ENCODE measurements around the gene SRD5A3. TPM values are rescaled to one million over a fixed set of nuclear protein-coding genes. Genes with fewer than 3 reads are reported as not detected.
A peak's percentile ranks its signal among the peaks of the same experiment; 100 is the strongest.

SRD5A3 gene
- total RNA-seq, 1 experiment from 2014 or later = 5.2 TPM

DNA sequence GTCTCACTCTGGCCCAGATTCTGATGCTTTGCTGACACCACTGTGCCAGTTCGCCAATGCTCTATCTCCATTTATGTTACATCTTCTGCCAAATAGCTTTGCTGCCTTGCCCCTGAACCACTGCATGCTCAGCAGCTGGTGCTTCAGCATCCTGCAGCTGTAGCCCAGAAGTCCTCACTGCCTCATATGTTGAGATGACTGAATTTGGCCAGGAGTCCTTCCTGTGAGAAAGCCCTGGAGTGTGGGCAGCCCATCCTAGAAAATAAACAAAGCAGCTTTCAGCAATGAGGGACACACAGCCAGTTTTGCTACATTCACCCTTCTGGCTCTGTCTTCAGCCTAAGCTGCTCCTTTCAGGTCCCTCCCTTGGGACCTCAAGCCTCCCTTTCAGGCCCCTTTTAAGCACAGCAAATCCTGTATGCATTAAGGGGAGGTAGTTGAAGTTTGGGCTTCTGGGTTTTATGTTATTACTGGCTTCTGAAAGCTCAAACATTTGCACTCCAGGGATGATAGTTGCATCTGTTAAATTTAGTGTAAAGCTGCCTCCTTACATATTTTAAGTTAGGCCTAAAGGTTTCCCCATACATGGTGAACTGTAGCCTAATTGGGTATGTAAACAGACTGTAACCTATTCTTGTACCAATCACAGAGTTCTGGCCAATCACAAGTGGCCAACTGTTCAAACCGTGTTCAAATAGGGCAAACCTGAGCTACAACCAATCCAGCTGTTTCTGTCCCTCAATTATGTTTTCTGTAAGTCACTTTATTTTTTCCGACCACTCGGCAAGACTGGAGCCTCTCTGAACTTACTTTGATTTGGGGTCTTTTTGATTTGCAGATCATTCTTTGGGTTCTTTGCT lies 47.6 kb downstream of the SRD5A3 start:
- Histone ChIP-seq H3K36me3 (peaks cover 17% of the 10 kb centered on the region), H3K4me3 (no peak overlapping the region), H3K9me3 (no peaks in the 10 kb centered on the region), H3K27me3 (no peaks in the 10 kb centered on the region)
- DNase-seq = peak; percentile 76

- Histone ChIP-seq H3K27me3 (no peaks in the 10 kb centered on the region), H3K9me3 (no peaks in the 10 kb centered on the region), H3K36me3 (peaks cover 17% of the 10 kb centered on the region), H3K4me3 (peak overlapping the region; percentile 82)
- DNase-seq = no peak
Observed at GRCh38 chr4:55395218-55395528, 49.1 kb downstream of the SRD5A3 start.

- peak; percentile 90 for DNase-seq
- H3K9me3 ChIP-seq = no peaks in the 10 kb centered on the region
- H3K27me3 ChIP-seq = no peaks in the 10 kb centered on the region
- peaks cover 21% of the 10 kb centered on the region for H3K36me3 ChIP-seq
- peak within 1 kb of the TSS; percentile 82 for H3K4me3 ChIP-seq
Observed at GRCh38 chr4:55395529-55396307, 49.7 kb downstream of the SRD5A3 start, which contains the start of gene TMEM165. Gene TMEM165, plus strand, starts transcription at chr4:55395957. Its CDS starts 233 bp downstream, at chr4:55396190.

DNA sequence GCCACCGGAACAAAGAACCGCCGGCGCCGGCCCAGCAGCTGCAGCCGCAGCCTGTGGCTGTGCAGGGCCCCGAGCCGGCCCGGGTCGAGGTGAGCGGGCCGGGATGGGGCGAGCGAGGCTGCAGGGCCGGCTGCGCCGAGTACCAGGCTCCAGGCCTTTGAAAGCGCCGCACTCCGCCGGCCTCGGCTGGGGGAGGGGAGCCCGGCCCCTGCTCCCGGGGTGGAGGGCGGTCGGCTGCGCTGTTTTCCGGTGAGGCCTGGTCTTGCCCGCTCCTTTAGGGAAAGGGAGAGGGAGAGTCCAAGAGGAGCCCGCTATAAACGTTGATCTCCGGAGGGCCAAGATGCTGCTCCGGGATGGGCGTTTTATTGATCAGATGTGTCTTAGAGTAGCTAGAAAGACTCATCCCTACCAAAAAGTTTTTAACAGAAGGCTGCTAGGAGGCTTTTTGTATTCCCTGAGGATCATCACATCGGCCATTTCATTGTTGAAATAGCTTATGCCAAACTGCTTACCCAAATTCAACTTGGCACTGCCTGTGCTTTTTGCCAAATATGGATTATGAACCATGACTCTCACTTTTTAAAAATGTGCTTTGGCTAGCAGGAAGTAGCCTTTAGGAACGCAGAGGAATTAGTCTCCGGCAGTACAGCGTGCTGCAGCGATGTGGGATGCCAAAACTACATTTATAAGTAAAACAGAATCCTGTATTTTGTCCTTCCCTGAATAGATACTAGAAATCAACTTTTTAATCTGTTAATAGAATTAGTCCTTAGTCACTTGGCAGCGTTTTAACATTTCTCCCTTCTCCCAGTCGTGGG lies 50.5 kb downstream of the SRD5A3 start:
- Histone ChIP-seq H3K27me3 (no peaks in the 10 kb centered on the region), H3K4me3 (peak overlapping the region; percentile 82), H3K9me3 (no peaks in the 10 kb centered on the region), H3K36me3 (peaks cover 29% of the 10 kb centered on the region)
- peak; percentile 50 for DNase-seq

DNA sequence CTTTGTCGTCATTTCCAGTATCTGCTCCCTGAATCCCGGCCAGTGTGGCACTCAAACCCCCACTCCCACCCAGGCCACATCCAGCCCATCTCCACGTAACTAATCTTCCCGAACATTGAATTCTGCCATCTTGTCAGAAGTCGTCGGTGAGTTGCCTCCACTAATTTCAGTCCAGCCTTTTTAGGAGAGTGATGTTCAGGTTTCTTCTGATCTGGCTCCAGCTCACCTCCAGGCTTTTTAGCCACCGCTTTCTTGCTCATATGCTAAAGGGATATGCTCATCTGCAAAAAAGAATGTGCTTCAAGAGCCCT lies 51.0 kb downstream of the SRD5A3 start:
- Histone ChIP-seq H3K9me3 (no peaks in the 10 kb centered on the region), H3K4me3 (peak overlapping the region; percentile 82), H3K36me3 (peaks cover 31% of the 10 kb centered on the region), H3K27me3 (no peaks in the 10 kb centered on the region)
- no peak for DNase-seq

DNA sequence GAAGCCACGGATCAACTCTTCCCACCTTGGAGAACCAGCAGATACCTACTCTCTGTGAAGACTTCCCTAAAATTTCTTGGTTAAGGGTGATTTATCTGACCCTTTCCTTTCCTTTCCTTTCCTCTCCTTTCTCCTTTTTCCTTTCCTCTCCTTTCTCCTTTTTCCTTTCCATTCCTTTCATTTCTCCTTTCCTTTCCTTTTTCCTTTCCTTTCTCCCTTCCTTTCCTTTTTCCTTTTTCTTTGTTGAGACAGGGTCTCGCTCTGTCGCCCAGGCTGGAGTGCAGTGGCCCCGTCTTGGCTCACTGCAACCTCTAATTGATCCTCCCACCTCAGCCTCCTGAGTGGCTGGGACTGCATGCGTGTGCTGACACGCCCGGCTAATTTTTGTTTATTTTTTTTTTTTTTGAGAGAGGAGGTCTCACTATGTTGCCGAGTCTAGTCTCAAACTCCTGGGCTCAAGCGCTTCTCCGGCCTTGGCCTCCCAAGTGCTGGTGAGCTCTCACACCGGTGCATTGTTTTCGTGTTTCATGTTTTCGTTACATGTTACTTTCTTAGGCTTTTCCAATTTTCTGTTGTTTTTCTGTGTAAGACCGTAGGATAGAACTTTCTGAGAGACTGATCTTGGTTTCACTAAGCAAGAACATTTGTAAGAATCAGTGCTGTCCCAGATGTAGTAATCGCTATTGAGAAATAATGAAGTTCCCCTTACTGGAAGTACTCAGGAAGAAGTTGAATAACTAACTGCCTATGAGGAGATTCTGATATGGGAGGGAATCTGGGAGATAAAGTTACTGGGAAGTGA lies 51.7 kb downstream of the SRD5A3 start:
- Histone ChIP-seq H3K9me3 (no peaks in the 10 kb centered on the region), H3K36me3 (peaks cover 31% of the 10 kb centered on the region), H3K4me3 (peak overlapping the region; percentile 82), H3K27me3 (no peaks in the 10 kb centered on the region)
- DNase-seq = no peak

DNA sequence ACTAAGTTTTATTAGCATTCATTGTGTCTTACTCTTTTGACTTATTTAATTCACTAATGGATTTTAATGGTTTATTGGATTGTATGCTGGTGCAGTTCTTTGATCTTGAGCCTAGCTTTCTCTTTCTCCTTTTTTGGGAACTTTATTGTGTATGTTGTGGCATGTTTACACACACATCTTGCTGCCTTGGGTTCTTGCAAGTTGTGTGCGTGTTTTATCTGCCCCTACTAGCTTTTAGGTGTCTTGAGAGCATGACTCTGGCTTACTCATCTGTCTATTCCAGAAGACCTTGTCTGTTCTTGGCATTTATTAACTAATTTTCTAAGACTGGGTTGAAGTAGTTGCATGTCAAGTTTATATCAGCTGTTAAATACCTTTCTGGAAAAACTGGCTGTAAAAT lies 52.4 kb downstream of the SRD5A3 start:
- no peak for DNase-seq
- H3K27me3 ChIP-seq = no peaks in the 10 kb centered on the region
- H3K36me3 ChIP-seq = peaks cover 35% of the 10 kb centered on the region
- H3K4me3 ChIP-seq = peak overlapping the region; percentile 82
- H3K9me3 ChIP-seq = no peaks in the 10 kb centered on the region

DNA sequence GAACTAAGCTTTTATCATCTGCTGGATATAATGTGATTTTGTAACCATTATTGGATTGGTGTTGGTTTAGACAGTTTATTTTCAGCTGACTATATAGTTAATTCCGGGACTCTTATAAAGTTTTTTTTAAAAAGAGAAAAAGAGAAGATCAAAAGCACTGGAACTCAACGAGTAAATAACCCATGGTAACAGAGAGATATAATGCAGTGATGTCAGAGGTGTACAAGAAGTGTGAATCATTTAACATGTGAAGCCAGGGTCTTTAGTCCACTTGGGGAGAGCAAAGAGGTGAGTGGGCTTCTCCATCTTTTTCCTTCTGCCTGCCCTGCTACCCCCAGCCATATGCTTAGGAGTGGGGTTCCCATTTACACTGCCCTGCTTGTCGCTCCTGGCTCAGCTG lies 52.9 kb downstream of the SRD5A3 start:
- no peaks in the 10 kb centered on the region for H3K9me3 ChIP-seq
- DNase-seq = no peak
- no peaks in the 10 kb centered on the region for H3K27me3 ChIP-seq
- H3K4me3 ChIP-seq = peak overlapping the region; percentile 82
- H3K36me3 ChIP-seq = peaks cover 39% of the 10 kb centered on the region

GRCh38 chr4:55399581-55399980 lies 53.5 kb downstream of the SRD5A3 start:
- no peaks in the 10 kb centered on the region for H3K27me3 ChIP-seq
- no peak overlapping the region; the same call in 1 of the 2 replicates for H3K4me3 ChIP-seq
- H3K9me3 ChIP-seq = no peaks in the 10 kb centered on the region
- DNase-seq = peak; percentile 14
- peaks cover 44% of the 10 kb centered on the region for H3K36me3 ChIP-seq

- peaks cover 51% of the 10 kb centered on the region for H3K36me3 ChIP-seq
- no peaks in the 10 kb centered on the region for H3K9me3 ChIP-seq
- DNase-seq = no peak
- no peaks in the 10 kb centered on the region for H3K27me3 ChIP-seq
- H3K4me3 ChIP-seq = no peak overlapping the region
Observed at GRCh38 chr4:55405073-55405472, 59.0 kb downstream of the SRD5A3 start.

DNA sequence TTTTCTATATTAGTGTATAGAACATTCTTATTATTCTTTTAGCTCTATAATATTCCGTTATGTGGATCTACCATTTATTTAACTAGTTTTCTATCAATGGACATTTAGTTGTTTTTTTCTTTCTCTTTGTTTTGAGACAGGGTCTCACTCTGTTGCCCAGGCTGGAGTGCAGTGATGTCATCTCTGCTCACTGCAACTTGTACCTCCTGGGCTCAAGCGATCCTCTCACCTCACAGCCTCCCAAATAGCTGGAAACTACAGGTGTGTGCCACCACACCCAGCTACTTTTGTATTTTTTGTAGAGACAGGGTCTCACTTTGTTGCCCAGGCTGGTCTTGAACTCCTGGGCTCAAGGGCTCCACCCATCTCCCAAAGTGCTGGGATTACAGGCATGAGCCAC lies 60.5 kb downstream of the SRD5A3 start:
- H3K27me3 ChIP-seq = no peaks in the 10 kb centered on the region
- no peak overlapping the region for H3K4me3 ChIP-seq
- no peaks in the 10 kb centered on the region for H3K9me3 ChIP-seq
- DNase-seq = no peak
- H3K36me3 ChIP-seq = peaks cover 39% of the 10 kb centered on the region

GRCh38 chr4:55407119-55407518 lies 61.1 kb downstream of the SRD5A3 start:
- no peak overlapping the region for H3K4me3 ChIP-seq
- no peaks in the 10 kb centered on the region for H3K27me3 ChIP-seq
- H3K36me3 ChIP-seq = peaks cover 38% of the 10 kb centered on the region
- no peak for DNase-seq
- no peaks in the 10 kb centered on the region for H3K9me3 ChIP-seq

DNA sequence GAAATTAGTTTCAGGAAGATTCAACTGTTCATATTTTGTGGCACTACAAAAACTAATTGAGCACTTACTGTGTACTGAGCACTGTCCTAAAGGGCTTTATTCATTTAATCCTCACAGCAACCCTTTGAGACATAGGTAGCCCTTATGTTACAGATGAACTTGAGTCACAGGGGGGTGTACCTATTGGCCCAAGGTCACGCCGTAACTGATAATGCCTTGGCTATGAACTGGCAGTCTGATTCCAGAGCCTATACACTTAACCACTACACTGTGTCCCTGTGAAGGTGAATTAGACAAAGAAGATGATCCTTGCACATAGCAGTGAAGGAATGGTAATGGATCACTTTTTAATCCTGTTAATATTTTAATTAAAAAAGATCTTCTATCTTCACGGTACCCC lies 61.7 kb downstream of the SRD5A3 start:
- Histone ChIP-seq H3K27me3 (no peaks in the 10 kb centered on the region), H3K9me3 (no peaks in the 10 kb centered on the region), H3K4me3 (no peak overlapping the region), H3K36me3 (peaks cover 38% of the 10 kb centered on the region)
- no peak for DNase-seq

DNA sequence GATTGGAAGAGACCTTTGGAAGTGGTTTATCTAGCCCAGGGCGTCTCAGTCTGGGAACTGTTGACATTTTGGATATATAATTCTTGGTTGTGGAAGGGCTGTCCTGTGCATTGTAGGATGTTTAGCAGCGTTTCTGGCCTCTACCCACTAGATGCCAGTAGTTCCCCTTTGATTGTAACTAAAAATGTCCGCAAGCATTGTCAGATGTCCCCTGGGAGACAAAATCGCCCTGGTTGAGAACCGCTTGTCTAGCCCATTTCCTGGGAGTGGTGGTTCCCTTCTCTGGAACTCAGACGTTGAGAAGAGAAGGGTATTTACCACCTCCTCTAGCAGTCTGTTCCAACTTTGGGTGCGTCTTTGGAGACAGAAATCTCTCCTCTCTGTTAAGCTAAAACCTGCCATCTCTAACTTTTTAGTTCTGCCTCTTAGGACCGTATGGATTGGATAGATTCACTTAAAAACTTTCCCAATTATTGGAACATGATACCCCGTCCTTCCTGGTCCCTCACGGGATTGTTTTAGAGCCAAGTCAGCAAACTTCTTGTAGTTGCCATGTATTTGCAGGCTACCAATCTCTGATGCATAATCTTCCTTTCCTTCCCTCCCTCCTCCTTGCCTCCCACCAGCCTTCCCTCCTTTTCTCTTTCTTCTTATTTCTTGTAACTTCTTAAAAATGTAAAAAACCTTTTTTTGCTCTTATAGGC lies 63.6 kb downstream of the SRD5A3 start:
- Histone ChIP-seq H3K9me3 (no peaks in the 10 kb centered on the region), H3K27me3 (no peaks in the 10 kb centered on the region), H3K4me3 (no peak overlapping the region), H3K36me3 (peaks cover 36% of the 10 kb centered on the region)
- no peak for DNase-seq

DNA sequence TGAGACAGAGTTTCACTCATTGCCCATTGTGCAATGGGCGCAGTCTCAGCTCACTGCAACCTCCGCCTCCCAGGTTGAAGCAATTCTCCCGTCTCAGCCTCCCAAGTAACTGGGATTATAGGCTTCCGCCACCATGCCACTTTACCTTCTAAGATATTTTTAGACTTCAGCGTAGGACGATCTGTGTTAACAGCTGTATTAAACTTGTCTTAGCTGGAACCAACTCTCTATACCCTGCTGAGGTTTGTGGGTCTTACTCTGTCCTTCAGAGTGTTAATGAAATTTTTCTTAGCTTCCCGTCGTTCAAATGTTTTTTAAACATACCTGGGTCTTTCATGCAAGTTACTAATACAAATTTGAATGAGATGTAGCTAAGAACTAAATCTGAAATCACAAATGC lies 64.4 kb downstream of the SRD5A3 start:
- H3K27me3 ChIP-seq = no peaks in the 10 kb centered on the region
- H3K36me3 ChIP-seq = peaks cover 34% of the 10 kb centered on the region
- H3K9me3 ChIP-seq = no peaks in the 10 kb centered on the region
- DNase-seq = no peak
- H3K4me3 ChIP-seq = no peak overlapping the region

GRCh38 chr4:55411621-55412020 lies 65.6 kb downstream of the SRD5A3 start:
- Histone ChIP-seq H3K36me3 (peaks cover 26% of the 10 kb centered on the region), H3K4me3 (no peak overlapping the region), H3K9me3 (no peaks in the 10 kb centered on the region), H3K27me3 (no peaks in the 10 kb centered on the region)
- no peak for DNase-seq

Data from MG63 (cell line).